HG03460 (cell line): ENCODE measurements around the gene FNDC10.
A peak's percentile ranks its signal among the peaks of the same experiment; 100 is the strongest.

Experiments
- ATAC-seq: cut with Tn5 transposase; IDR thresholded peaks from one replicate; pipeline ENCODE4 v1.9.1; 2021; ENCODE audit not compliant: unreplicated experiment

FNDC10 gene

DNA sequence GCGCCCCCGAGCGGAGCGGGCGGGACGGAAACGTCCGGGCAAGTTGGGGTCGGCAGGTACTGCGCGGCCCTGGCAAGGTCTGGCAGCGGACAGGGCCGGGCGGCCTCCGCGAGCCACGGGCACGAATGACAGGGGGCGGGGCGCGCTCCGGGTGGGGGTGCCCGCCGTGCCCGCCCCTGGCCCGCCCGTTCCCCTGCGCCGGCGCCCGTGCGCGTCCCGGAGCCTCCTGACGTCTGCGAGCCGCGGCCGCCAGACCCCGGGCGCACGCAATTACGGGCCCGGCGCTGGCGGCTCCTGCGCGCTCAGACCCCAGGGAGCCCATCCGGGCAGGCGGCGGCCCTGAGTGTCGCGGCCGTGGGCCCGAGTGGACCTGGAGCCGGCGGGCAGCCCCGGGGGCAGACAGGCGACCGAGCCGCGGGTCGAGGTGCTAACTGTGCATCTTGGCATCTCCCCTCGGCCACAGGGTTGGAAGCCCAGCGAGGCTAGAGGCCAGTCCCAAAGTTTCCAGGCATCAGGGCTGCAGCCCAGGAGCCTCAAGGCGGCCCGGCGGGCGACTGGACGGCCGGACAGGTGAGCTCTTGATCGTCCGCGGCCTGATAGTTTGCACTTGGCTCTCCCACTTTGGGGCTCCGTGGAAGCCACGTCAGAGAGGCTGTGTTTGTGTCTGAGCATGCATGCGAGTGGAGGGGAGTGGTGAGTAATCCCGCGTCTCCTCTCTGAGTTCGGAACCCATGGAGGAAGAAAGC is 16.3 kb upstream of the FNDC10 start:
- ATAC-seq = peak; percentile 38

DNA sequence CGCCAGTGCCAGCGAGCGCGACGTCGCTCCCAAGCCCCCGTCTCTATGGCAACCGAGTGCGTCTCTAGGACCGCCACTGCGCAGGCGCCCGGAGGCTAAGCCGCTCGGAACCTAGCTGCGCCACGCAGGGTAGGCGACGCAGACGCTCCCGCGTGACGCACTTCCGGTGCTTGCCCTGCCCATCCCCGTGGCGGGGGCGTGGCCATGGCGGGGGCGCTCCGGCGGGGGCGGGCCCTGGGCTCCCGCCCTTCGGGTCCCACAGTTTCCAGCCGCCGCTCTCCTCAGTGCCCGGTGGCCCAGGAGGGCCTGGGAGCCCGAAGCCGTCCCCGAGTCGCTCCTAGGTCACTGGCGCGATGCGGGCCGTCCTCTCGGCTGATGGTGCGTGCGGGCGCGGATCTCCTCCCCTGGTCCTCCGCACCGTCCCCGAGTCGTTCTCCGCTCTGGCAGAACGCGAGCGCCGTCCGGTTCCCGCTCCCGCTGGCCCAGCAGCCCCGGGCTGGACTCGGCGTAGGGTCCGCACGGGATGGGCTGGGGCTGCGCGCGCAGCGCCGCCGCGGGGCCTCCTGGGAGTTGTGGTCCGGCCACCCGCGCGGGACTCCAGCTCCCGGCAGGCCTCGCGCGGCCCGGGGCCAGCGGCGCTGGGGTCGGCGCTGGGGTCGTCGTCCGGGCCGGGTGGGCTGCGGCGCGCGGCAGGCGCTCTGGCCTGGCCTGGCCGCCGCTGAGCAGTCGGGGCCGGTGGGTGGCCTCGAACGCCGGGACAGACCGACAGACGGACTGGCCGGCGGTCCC is 15.5 kb upstream of the FNDC10 start, which contains the start of gene MIB2:
Gene MIB2, plus strand, starts transcription at position 245 of the 789 bp plus-strand sequence. CDS start 7,953 bp downstream, outside the sequence.
- peak; percentile 79 for ATAC-seq

DNA sequence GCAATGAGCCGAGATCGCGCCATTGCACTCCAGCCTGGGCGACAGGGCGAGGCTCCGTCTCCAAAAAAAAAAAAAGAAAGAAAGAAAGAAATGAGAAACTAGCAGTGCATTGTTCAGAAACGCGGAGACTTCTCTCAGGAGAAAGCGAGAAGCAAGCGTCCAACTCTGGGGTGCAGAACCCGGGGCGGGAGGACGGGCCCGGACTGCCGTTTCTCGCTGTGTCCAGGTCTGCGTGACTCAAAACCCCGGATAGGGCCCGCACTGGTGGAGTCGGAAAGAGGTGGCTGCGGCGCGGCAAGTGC is 15.0 kb upstream of the FNDC10 start:
- no peak for ATAC-seq

DNA sequence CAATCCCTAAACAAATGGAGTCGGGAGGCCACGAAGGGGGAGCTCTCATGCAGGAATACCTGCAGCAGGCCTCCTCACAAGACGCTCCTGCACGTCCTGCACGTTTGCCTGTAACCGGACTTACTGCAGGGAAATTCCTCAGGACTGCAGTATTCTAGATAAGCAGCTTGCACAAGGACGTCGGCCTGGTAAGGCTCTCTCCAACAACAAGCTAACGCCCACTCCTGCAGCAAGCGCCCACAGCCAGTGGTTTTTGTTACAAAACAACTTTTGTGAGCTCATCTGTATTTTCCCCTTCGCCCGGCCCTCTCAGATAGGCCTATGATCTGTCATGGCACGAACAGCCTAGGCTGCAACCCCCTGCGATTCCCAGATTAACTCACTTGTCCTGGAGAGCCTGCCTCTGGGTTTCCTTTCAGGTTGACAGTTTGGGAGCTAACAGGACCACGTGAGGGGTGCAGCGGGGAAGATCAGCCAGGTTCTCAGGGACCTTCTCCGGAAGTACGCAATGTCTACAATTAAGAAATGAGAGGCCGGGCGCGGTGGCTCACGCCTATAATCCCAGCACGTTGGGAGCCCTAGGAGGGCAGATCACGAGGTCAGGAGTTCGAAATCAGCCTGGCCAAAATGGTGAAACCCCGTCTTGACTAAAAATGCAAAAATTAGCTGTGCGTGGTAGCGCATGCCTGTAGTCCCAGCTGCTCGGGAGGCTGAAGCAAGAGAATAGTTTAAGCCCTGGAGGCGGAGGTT is 14.4 kb upstream of the FNDC10 start:
- ATAC-seq = no peak

DNA sequence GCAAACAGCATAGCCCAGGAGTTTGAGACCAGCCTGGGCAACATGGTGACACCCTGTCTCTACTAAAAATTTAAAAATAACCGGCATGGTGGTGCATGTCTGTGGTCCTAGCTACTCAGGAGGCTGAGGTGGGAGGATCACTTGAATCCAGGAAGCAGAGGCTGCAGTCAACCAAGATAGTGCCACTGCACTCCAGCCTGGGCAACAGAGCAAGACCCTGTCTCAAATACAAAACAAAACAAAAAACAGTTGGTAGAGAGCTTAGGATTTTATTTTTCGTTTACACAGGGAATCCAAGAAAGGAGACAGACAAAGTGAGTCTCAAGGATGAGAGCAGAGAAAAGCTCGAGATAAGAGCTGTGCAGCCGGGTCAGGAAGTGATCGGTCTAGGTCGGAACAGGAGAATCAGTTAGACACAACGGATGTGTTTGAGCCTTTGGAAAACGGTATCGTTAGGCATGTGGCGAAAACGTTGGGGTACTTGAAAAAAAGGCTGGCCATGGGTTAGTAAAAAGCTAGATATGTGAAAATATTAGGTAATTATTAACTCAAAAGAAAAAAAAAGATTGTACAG is 13.7 kb upstream of the FNDC10 start:
- no peak for ATAC-seq

DNA sequence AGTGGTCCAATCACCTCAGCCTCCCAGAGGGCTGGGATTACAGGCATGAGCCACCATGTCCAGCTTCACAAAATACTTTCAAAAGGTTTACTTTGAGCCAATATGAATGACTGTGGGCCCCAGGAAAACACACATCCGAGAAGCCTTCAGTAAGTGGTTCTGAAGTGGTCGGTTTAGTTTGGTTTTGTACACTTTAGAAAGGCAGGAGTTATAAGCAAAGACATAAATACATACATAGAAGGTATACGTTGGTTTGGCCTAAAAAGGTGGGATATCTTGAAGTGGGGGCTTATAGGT is 12.1 kb upstream of the FNDC10 start:
- ATAC-seq = no peak

DNA sequence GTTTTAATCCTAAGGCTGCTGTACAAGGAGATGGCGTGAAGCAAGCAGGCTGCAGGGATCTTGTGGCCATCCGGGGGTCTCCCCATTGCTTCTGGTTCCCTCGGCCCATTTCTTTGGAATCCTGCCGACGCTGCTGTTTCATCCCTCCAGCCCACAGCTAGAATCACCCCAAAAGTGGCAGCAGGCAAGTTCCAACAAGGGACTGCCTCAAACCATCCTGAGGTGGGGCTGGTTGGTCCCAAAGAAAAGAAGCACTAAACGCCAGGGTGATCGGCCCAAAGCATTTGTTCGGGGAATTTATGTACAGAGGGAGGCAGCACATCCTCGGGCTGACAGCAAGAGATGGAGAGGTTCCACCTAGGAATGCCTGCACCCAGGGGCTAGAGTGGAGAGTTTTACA is 10.9 kb upstream of the FNDC10 start:
- ATAC-seq = no peak

DNA sequence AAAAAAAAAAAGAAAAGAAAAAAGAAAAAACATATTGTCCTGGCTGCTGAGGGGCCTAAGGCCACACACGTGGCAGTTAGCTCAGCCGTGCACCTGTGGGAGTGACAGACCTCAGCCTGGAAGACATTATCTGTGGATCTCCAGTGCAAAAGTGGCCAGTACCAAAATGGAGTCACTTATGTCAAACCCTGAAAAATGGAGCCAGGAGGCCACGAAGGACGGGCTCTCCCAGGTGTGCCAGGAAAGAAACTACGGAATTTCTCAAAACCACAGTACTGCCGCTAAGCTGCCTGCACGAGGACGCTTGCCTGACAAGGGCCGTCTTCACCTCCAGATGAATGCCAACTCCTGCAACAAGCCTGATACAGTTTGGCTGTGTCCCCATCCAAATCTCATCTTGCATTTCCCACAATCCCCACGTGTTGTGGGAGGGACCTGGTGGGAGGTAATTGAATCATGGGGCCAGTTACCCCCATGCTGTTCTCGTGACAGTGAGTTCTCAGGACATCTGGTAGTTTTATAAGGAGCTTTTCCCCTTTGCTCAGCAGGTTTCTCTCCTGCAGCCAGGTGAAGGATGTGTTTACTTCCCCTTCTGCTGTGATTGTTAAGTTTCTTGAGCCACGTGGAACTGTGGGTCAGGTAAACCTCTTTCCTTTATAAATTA is 10.0 kb upstream of the FNDC10 start:
- no peak for ATAC-seq

DNA sequence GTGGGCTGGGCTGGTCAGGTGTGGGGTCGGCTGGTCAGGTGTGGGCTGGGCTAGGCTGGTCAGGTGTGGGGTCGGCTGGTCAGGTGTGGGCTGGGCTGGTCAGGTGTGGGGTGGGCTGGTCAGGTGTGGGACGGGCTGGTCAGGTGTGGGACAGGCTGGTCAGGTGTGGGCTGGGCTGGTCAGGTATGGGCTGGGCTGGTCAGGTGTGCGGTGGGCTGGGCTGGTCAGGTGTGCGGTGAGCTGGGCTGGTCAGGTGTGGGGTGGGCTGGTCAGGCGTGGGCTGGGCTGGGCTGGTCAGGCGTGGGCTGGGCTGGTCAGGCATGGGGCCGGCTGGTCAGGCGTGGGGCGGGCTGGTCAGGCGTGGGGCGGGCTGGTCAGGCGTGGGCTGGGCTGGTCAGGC is 6.3 kb upstream of the FNDC10 start:
- ATAC-seq = no peak

DNA sequence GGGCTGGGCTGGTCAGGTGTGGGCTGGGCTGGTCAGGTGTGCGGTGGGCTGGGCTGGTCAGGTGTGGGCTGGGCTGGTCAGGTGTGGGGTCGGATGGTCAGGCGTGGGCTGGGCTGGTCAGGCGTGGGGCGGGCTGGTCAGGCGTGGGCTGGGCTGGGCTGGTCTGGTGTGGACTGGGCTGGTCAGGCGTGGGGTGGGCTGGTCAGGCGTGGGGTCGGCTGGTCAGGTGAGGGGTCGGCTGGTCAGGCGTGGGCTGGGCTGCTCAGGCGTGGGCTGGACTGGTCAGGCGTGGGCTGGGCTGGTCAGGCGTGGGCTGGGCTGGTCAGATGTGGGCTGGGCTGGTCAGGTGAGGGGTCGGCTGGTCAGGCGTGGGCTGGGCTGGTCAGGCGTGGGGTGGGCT is 5.8 kb upstream of the FNDC10 start:
- no peak for ATAC-seq

DNA sequence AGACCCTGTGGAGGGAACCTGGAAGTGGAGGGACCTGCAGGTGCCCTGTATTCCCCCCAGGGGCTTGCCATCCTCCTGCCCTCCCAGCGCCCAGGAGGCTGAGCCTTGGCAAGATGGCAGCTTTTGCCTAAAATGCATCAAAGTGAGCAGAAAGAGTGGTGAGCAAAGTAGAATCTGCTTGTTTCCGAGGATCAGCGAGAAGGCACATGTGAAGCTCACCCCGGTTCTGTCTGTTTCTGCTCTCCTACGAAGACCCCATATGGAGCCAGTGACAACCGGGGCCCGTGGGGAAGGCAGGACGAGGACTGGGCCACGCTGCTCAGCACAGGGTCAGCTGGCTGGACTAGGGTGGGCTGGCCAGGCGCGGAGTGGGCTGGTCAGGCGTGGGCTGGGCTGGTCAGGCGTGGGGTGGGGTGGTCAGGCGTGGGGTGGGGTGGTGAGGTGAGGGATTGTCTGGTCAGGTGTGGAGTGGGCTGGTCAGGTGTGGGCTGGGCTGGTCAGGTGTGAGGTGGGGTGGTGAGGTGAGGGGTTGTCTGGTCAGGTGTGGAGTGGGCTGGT is 5.2 kb upstream of the FNDC10 start:
- no peak for ATAC-seq

DNA sequence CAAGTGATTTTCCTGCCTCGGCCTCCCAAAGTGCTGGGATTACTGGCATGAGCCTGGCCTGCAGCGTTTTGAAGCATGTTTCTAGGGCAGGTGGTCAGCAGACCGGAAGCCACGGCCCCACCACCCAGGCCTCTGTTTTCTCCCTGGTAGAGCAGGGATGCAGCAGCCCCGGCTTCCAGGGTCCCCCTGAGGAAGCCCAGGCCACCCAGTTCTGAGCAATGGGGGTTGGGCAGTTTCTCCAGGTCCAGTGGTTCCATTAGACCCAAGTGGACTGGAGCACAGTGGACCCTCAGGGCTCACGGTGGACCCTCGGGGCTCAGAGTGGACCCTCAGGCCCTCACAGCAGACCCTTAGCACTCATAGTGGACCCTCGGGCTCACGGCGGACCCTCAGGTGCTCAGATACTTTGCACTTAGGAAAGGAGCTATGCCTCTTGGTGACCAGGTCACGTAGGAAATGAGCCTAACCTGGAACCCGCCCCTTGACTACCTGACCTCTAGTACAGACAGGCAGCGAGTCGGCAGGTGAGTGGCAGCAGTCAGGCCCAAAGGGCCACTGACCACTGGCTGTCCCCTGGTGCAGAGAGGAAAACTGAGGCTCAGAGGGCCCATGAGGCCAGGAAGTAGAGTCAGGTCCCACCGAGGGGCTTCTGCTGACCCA is 4.6 kb upstream of the FNDC10 start:
- ATAC-seq = no peak

DNA sequence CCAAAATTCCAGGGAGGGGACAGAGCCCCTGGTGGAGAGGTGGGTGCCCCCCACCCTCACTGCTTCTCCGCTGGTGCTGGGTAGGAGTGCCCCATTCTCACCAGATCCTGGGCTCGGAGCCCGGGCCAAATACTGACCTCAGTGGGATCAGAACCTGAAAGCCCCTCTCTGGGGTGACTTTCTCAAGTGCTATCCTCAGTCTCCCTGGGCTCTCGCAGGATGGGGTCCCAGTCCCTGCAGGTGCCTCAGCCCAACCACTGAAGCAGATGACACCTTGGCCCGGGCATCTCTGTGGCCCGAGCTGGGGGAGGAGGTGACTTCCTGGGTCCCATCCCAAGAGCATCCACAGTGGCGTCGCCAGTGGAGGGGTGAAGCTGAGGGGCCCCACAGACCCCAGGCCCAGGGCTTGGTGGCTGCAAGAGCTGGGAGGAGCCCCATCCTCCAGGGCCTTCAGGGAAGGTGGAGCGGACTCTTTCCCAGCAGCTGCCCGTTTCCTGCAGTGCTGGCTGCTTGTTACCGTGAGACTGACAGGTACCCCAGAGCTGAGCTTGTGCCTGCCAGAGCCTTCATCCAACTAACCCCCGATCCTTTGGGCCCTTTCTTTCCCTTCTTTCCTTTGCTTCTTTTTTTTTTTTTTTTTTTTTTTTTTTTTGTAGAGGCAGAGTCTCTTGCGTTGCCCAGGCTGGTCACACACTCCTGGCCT is 3.9 kb upstream of the FNDC10 start:
- no peak for ATAC-seq

DNA sequence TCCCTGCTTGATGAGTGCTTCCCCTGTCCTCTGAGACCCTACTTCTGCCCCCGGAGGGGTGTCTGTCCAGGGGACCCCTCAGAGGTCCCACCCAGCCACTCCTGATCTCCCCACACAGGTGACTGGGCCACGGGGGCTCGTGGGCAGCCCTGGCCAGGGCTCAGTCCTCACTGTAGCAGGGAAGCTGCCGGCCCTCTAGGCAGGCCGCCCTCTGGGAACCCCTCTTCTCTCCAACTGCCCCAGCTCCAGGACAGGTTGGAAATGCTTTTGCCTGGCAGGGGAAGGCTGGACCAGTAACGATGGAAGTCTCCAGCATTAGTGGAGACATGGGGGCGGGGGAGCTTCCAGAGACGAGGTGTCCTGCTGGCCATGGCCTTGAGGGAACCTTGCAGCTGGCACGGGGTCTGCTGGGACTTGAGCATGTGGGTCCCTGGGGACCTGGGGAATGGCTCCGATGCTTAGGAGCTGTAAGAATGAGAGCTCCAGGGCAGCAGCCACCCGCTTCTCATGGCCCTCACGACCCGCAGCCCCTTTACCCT is 3.1 kb upstream of the FNDC10 start:
- ATAC-seq = no peak

DNA sequence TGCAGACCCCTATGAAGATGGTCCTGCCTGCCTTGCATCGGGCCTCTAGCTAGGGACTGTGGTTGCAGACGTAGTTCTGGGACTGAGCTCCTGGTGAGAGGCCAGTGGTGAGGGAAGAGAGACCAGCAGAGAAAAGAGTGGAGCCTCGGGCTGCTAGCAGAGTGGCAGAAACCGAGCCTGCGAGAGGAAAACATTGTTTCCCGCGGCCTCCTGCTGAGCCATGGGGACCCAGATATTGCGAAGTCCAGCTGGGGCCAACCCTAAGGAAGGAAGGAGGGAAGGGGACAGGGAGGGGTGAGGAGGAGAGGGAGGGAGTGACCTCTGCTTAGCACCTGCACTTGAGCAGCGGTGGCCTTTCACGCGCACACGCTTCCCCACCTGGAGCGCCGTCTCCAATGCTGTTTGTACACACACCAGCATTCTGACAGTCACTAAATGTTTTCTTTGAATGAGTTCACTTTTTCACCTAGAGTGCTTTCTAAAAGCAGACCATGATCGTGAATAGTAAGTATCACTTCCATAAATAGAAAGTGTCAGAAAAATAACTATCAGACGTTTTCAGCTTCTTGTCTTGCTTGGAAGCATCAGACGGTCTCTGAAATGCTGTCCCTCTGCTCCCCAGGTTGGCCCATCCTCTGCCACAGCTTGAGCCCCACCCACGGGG is 2.5 kb upstream of the FNDC10 start:
- no peak for ATAC-seq

DNA sequence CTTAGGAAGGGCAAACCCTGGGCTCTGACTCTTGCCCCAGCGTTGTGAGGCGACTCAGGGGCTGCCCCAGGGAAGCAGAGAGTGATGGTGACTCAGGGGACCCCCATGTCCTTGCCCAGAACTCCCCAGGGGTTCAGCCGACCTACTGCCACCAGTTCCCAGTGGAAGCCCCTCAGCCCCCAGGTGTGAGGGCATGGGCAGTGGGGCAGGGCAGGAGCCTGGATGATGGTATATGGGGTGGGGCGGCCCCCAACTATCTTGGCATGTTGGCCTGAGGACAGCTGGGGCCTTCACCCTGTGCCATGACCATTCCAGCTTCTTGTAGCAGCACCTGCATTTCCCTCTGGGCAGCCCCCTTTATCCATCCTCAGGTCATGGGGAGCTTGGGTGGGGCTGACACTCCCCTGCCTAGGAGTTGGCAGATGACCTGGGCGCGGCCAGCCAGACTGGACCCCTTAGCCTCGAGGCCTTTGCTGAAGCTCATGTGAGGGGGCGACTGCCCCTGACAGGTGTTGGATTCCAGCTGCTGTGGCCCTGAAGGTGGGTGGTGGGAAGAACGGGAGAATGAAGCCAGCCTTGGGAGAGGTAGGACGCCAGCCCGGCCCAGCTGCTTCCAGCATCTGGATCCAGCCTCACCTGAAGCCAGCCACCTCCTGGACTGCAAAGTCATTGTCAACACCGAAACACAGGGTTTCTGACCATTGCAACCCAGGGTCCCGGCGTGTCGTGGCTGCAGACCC is 1.8 kb upstream of the FNDC10 start:
- no peak for ATAC-seq

DNA sequence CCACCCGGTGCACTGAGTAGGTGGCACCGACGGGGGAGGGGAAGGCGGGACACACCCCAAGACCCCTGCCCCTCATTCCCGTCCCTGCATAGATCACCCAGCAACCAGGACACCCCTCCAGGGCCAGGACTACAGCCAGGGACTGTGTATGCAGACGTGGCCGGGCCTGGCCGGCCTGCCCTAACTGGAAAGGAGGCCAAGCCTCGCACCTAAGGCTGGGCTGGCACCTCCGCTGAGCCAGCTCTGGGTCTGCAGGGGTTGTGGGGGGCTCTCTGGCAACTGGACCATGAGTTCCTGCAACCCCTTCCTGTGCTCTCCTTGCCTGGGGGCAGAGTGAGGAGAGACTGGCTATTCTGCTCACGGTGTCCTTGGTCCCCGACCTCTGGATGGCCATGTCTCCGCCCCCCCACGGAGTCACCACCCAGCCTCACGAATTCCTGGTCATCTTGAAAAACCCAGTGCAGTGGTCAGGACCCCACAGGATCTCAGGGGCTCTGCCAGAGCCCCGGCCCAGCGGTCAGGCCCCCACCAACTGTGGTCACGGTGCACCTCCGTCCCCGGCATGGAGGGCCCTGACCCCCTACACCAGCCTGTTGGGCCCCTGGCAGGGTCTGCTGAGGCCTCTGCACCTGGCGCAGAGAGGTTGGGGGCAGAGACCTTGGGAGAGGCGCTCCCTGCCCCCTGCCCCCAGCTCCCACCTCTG is 1.1 kb upstream of the FNDC10 start:
- ATAC-seq = no peak
